HG03175 (cell line): ENCODE data around the gene SRGAP2B.
"Not testable (repeated sequence)": the region's sequence is repeated elsewhere in the genome, so short reads cannot be mapped to it uniquely, and the experiment has no call there.

Experiments
- ATAC-seq: cut with Tn5 transposase; IDR thresholded peaks from one replicate; pipeline ENCODE4 v1.9.1; 2021; ENCODE audit warnings: mild to moderate bottlenecking, moderate library complexity; ENCODE audit not compliant: unreplicated experiment

SRGAP2B gene

DNA sequence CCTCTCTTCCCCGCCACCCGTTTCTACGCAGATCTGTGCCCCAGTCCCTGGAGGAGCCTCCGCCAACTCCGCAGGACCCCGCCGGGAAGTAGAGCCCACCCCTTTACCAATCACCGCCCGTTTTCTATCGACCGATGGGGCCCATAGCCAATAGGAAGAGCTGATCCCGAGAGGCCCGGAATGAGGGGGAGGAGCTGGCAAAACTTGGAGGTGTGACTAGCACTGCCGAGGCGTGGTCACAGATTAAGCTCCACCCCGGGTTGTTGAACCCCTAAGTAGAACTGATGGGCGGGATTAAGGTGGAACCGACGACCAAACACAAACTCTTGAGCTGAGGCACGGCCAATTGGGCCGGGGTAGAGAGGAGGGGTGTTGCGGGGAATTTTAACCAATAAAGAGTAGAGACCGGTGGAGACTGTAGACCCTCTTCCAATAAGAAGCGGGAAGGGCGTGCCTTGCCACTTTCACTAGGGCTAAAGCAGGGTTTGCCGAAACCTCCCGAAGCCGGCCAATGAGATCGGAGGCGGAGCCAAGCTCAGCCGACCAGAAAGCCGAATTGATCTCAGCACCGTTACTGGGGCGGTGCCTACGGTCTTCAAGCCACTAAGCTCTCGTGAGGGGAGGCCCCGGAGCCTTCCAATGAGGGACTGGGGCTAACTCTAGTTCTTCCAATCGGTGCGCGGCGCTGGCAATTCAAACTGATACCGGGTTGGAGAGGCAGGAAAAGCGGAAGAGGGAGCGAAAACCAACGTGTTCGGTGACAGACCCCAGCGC, at the start of gene SRGAP2B, which contains the start of gene FAM72D:
Gene SRGAP2B, minus strand, starts transcription at position 45 of the 774 bp plus-strand sequence. CDS start 2,427 bp downstream, outside the sequence.
Gene FAM72D, plus strand, starts transcription at position 691 of the 774 bp plus-strand sequence. CDS start 874 bp downstream, outside the sequence.
- peak; percentile 83 for ATAC-seq

DNA sequence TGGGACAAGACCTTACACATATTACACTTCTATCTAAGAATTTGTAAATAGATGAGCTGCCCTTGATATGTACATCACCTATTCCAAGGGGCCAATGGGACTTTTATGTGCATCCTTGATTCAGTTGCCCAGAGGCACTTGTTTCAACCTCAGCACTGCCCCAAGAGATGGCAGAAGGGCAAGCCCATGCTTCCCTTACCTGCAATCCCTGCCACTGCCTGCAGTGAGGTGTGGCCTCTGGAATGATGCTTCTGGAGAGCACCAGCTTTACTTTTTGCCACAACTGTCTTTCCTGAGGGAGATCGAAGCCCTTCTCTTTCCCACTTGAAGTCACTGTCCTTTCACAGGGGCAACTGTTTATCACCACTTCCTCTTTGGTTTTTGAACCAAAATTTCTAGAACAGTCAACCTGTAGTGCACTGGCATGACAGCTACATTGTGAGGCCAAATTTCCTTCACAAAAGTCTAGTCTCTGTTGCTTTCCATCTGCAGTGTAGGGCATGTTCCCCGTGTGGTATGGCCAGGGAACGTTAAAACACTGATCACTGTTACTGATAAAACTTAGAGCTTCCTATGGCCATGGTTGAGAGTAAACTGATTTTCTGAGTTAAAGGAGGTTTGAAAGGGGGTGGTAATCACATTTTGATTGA, 49.3 kb upstream of the SRGAP2B start:
- ATAC-seq = not testable (repeated sequence)

DNA sequence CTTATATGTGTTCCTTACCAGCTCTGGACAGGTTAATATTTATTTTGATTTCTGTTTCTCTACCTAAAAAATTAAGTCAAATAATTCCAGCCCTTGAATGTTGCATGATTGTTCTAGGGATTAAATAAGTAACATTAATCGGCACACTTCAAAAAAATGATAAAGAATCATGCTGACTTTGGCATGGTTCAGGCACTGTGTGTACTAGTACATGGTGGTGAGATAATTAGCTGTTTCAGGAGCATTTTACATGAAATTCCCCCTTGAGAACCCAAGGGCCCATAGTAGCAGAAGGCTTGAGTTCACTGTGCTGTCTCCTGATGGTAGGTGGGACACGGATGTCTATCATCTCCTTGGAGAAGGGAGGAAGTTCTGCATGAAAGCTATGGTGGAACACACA, 45.4 kb upstream of the SRGAP2B start:
- ATAC-seq = not testable (repeated sequence)

DNA sequence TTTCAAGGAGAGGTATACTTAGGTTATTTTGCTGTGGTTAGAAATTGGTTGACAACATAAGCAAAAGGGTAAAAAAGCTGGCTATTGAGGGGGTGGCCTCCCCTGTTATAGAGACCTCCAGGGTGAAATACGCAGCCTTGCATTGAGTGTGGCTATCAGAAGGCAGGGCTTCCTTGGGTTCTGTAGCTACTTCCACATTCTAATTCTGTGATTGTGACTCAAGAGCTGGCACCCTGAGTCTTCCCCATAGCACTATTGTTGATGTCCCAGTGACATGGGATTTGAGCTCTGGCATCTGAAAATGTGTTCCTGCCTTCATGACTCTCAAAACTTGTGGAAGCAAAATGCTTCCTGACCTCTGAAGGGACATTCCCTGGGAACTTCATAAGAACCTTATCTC, 39.3 kb upstream of the SRGAP2B start:
- ATAC-seq = not testable (repeated sequence)

DNA sequence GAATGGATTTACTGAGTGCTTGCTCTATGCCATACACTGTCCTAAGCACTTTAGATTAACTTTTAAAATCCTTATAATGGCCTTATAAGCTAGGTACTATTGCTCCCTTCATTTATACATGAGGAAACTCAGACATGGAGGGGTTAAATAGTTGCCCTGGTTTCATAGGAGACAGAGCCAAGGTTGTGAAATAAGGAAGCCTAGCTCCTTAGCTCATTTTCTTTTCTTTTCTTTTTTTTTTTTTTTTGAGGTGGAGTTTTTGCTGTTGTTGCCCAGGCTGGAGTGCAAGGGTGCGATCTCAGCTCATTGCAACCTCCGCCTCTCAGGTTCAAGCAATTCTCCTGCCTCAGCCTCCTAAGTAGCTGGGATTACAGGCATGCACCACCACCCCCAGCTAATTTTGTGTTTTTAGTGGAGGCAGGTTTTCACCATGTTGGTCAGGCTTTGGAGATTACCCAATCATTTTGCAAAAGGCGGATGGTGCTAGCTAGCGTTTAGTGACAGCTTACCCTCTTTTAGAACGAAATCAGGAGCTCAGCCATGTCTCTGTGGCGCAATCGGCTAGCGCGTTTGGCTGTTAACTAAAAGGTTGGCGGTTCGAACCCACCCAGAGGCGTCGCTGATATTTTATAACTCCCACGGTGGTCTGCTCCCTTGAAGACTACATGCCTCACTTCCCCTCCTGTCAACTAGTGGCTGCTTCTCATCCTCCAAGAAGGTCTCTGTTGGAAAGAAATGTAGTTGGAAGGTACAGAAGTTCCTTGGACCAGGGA, 33.8 kb upstream of the SRGAP2B start:
- not testable (repeated sequence) for ATAC-seq

DNA sequence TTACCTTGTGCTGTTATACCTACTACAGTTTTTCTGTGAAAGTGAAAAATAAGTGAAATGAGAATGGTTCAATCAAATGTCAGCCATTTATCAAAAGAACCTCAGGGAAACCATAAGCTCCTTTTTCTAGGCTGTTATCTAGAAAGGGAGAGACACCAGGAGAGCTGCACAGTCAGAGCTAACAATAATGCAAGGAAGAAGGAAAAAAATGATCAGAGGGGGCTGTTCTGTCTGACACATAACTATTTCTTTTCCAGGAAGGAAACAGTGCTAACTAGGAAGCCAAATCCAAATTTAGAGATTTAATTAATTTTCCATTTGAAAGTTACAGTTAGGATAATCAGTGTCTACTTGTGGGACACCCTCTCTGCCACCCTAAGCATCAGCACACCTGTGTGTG, 32.0 kb upstream of the SRGAP2B start:
- ATAC-seq = not testable (repeated sequence)

DNA sequence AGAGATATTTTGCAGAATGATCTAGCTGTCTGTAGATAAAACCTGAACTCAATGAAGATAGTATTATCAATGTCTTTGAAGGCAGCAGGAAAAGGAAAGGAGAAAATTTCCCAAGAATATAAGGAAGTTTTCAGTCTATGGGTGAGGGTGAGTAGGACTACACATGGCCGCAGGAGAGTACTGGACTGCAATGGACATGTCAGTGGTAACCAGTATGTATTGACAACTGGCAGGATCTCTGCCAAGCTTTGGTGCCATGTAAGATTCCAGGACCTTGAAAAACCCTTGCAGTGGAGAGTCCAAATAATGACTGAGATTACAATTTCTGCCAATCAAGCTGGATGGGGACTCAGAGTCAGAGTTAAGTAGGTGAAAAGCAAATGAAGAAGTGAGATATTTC, 30.0 kb upstream of the SRGAP2B start:
- not testable (repeated sequence) for ATAC-seq

DNA sequence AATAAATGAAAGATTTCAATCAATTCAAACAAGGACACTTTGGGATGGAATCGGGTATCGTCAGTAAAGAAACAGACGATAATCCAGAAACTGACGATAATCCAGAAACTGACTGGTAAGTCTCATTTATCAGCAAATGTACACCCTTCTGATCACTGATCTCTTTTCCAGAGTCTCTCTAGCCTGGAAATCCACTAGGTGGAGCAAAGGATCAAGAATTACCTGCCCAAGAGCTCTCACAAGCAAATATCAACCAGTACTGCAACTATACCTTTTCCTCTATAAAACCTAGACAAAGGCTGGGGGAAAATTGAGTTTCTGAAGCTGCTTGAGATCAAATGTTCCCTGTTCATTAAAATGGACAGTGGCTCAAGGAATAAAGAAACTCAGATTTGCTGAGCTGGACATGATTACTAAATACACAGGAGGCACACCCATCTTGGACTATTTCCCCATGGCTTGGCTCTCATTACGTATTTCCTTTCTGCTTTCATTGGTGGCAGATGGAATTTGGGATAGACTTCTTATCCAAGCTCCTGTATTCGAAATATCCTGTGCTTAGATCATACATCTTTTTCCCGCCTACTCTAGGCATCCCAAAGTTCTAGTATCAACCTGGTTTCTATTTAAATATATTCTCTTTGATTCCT, 29.0 kb upstream of the SRGAP2B start:
- ATAC-seq = not testable (repeated sequence)

DNA sequence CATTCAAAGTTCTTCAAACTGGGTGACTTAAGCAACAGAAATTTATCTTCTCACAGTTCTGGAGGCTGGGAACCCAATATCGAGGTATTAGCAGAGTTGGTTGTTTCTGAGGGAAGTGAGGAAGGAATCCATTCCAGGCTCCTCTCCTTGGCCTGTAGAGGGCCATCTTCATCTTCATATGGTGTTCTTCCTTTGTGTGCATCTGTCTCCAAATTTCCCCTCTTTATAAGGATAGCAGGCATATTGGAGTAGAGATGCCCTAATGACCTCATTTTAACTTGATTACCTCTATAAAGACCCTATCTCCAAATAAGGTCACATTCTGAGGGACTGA, 27.9 kb upstream of the SRGAP2B start:
- ATAC-seq = not testable (repeated sequence)

DNA sequence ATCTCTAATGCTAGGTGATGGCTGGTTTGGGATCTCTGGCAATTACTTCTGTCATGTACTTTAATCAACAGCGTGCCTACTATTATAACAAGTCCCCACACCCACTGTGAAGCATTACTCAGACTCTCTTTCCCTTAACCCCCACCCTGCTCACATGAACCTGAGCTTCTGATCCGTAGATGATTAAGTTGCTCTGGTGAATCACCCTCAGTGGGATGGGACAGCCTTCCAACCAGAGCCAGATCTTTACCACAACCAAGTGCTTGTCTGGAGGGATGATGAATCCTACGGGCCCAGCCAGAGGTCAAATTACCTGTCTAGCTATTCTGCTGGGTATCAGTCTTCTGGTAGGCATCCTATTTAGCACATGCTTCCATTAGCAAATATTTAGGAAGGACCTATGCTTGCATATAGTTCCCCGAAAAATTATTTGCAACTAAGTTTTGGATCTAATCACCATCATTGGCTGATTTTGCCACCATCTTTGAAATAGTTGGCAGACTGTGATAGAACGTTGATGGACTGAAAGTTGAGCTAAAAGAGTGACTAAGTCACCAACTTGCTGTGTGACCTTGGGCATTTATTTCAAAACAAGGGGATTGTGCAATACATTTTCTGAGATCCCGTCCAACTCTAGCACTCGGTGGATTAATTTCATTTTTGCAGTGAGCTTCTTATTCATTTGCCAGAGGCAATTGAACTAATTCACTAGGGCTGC, 27.4 kb upstream of the SRGAP2B start:
- not testable (repeated sequence) for ATAC-seq

DNA sequence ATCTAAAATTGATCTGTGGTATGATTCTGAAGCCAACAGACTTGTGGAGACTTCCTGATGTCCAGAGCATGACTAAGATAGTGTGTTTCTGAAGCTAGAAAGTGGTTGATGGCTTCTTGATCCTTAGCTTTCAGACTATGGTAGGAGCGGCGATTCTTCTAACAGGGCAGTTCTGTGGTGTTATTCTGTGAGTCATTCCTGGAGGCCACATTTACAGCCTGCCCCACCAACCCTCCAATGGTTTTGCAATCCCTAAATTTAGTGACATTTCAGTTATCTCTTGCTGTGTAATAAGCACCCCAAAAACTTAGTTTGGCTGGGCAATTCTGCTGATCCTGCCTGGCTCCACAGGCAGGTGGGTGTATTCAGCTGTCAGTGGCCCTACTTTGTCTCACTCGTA, 24.7 kb upstream of the SRGAP2B start:
- not testable (repeated sequence) for ATAC-seq

DNA sequence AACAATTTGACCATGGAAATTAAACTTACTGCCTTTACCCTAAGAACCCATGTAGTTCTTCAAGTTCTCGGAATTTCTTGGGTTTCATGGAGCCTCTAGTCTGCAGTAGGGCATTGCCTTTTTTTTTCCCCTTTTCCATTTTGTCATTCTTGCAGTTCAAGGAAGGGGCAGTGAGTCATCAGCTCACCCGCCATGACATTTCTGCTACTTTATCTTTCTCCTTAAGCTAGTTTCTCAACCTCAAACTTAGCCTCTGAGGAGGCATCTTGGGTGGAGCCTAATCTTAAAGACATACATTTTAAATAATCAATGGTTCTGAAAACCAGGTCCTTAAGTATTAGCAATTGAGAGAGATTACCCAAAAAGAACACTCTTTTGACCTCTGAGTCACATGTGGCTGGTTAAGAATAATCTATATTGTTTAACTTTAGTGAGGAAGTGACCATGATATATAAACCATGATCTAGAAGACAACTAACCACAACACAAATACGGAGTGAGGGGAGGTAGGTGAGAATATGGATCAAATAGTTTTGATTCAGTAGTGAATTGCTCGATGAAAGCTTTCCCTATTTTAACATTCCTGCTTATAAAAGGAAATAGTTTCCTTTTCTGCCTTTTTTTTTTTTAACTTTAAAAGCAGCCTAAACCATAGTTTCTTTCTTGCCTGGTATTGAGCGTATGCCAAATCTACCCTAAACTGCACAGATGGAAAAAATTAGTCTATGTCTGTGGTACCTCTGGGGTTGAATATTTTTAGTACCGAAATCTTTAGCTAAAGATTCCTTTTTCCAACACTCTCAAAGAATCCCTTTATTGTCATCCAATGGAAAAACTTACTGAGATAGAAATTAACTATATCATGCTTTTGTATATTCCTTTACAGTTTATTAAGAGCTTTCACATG, 20.7 kb upstream of the SRGAP2B start:
- not testable (repeated sequence) for ATAC-seq

DNA sequence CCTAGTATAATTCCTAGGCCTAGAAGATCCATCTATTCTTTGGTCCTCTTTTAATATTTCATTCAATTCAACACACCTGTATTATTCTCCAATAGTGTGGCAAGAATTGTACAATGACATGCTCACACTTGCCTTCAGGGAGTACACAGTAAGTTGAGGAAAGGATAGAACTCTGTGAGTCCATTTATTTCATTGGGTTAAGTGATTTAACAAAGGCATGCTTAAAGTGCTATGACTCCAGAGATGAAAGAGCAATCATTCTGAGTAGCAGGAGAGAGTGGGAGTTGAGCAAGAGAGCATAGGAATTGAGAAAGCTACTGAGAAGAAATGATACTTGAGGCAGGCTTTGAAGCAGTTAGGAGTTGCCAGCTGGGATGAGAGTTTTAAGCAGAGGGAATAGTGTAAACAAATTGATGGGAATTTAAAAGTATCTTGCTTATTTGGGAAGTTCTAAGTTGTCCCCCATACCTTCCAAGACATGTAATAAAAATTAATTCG, 19.5 kb upstream of the SRGAP2B start:
- ATAC-seq = not testable (repeated sequence)

DNA sequence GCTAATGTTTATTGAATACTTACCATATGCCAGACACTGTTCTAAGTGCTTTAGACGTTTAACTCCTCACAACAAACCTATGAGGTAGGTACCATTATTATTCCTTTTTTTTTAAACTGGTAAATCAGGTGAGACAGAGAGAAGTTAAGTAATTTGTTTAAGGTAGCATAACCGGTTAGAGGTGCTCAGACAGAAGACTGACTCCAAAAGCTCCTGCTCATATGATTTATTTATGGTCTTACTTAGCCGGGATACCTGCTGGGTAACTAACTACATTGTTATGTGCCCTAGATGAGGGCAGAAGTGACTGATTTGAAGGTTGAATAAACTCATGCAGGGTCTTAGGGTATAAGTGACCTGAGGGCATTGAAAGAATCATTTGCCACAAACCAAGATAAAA, 17.6 kb upstream of the SRGAP2B start:
- not testable (repeated sequence) for ATAC-seq

DNA sequence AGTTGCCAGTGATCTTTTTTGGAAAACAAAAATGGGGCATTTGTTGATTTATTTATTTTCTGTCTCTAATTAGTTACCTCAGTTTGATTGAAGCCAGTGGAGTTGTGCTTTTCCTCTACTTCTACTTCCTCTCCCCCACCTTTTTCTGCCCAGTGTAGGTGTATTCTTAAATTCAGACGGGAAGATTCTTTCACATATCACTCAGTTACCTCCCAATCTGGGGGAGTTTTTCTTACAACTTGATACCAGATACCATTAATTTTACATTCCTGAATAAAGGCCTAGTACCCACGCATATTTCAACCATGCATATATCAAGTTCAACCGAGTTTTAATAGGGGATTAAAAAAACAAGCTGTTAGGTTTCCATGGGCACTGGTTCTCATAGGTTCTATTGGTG, 16.5 kb upstream of the SRGAP2B start:
- ATAC-seq = not testable (repeated sequence)

DNA sequence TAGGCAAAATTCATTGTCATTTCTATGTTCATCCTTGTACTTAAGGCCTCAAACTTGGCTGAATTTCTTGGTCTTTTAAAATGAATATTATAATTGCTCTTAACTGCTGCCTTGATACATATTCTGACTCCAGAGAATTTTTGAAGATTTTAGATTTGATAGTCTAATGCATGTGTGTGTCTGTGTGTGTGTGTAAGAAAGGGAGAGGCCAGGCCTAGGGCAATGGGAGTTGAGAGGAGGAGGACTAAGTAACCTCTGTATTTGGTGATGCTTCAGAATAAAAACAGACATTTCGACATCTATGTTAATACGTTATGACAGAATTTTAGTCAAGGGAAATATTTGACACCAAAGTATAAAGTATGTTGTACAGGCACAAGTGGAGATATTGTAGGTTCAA, 8.2 kb upstream of the SRGAP2B start:
- not testable (repeated sequence) for ATAC-seq

DNA sequence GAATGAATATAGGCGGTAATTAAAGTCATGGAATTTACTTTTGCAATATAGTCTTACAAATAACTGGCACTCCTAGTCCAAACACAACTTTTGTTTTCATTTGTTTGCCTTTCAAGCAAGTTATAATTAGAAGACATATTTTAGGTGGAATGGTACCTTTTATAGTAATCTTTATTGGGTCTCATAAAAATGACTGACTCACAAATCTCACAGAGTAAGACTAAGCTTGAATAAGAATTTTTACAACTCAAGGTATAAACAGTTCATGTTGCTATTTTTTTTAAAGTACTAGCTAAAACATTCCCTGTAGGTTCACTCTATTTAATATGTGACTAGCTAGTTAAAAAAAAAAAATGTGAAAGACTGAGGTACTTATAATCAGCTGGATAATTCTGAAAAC, 6.6 kb upstream of the SRGAP2B start:
- ATAC-seq = not testable (repeated sequence)

DNA sequence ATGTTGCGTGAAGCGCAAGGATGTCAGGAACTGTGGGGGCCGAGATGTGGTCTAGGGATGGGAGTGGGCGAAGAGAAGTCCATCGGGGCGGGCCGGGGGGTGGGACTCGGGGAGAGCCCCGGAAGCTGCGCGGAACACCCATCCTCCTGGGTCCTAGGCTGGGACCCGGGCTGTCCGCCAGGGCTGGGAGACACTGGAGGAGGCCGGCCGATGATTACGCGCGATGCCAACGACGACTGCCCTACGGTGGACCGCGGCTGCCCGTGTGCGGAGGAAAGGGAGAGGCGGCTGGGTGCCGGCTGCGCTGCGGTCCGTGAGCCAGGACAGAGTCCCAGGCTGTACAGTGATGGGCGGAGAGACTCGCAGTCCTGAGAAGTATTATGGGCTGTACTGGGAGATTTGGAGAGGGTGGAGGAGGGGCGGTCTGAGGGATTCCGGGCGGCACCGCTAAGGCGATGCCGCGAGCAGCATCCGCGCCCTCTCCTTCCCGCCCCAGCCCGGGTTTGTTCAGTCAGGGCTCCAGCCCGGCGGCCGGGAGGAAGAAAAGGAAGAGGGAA, 395 bp downstream of the SRGAP2B start:
- peak; percentile 7 for ATAC-seq
